DMS 273 (cell line): ENCODE results near the gene TNC.

Experiments used
- DNase-seq: peaks from one replicate; lab custom pipeline; 2025; ENCODE audit not compliant: unreplicated experiment; lab: John Stamatoyannopoulos, UW

Gene TNC

DNA sequence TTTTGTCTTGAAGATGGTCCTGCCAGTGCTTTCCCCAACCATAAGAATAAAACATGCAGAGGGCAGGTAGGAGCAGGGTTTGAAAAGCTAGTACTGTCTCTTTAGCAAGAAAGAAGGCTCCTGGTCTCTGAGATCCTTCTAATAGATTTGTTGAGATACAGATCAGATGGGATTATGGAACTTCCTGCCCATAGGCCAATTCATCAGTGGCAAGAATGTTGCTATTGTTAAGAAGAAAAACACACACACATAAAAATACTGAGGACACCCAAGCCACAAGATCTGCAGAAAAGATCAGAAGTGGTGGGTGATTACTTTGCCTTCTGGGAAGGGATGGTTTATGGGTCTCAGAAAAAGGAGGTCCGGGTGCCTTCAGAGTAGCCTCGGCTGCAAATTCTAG lies 59.8 kb downstream of the TNC start:
- DNase-seq: no peak

DNA sequence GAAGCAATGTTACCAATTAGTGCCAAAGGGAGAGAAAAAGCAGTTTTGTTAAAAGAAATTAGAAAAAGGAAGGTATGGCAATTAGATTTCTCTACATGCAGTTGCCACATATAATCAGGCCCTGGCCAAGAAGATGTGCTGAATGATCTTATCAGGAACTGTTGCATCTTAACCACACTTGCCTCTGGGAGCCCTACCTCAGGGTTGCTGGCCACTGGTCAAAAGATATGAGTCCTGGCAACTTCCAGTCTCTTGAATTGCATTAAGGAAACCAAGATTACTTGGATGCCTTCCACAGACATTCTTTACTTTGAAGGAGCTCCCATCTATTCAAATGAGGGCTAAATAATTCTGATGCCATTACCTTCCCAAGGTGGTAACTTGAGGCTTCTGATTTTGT lies 60.4 kb downstream of the TNC start:
- no peak for DNase-seq

DNA sequence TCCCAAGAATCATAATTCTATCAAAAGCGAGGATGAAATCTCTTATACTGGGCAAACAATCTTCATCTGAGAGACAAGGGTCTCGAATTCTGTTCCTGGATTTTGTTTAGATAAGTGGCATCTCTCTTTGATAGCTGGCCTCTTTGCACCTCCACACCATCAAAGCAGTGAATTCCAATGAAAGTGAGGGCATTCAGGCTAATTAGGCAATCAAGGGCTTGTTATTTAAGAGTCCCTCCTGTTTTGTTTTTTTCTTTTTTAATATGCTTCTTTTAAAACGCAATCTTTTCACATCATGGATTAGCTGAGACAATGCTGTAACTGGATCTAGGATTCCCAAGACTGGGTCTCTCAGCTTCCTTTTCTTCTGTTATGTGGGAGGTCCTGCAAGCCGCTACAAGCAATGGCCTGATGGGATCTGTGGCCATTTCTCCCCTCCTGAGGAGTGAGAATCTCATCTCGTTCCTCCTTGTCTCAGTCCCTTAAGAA lies 67.9 kb downstream of the TNC start:
- DNase-seq: no peak

DNA sequence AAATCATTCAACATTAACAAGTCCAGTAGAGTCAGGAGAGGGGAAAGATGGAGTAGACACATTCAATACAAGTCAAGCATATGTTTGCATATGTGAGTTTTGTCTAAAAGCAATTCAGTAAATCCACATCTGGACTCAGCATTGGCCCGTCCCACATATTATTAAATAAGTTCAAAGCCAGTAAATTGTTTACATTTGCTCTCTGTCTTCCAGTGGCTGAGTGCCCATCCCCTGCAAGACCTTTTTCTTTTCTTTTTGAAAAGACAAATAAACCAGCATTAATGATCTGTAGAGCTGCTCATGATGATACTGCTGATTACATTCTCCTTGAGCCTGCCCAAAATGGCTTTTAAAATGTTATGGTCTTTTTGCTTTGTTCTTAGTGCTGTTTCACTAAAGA lies 71.1 kb downstream of the TNC start:
- no peak for DNase-seq

DNA sequence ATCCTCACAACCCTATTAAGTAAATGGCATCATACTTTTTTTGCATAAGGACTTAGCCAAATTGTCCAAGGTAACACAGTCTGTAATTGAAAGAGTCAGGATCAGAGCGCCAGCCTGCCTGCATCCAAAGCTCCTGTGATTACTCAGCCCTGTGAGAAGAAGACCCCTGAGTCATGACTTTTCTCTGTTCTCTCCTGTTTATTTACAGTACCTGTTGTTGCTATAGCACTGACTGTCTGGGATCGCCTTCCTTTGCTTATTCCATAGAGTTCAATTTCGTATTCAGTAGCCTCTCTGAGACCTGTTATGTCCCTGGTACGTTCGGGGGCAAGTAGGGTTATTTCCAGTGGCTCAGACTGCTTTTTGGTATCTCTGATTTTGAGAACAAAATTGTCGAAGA lies 71.8 kb downstream of the TNC start:
- DNase-seq: no peak

DNA sequence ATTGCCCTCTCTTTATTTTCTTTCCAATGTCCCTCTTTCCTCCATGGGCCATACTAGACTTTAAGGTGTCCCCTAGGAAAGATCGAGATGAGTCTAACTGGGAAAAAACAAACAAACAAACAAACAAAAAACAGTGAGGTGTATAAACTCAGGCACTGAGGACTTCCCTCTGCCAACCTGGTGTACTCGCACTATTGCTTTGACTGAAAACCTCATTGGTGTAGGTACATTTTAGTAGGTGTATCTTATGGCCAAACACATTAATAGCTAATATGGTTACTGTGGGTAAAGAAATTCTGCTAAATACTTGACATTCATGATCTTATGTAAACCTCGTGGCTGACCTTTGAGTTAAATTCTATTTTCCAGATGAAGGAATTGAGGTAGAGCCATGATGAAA lies 74.3 kb downstream of the TNC start:
- DNase-seq: no peak

DNA sequence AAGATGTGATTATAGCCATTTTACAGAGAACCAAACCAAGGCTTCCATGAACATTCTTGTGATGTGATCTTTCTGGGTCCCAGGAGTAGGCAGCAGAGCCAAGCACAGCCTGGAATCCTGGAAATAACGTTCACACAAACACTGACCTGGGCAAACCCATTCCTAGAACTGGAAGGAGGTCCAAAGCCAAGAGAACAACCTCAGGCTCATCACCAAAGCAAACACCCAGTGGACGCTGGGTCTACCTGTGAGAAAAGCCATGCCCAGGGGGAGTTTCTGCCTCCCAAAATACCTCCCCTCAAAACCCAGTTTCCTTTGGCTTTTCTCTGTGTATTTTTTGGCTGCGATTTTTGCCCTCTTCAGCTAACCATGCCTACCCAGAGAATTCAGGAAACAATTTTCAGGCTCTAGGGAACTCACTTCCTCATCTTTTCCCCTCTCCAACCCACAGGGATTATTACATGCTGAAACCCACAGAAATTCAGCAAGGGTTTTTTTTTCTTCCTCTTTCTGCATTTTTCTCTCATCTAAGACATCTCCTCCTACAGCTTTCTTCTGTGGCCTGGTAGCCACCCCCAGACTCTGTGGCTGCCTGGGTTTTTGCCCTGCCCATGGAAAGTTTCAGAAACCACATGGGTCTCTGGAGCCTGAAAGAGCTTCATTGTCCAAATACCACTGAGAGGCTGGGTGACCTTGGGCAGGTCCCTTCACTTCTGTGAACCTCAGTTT lies 75.0 kb downstream of the TNC start:
- no peak for DNase-seq

DNA sequence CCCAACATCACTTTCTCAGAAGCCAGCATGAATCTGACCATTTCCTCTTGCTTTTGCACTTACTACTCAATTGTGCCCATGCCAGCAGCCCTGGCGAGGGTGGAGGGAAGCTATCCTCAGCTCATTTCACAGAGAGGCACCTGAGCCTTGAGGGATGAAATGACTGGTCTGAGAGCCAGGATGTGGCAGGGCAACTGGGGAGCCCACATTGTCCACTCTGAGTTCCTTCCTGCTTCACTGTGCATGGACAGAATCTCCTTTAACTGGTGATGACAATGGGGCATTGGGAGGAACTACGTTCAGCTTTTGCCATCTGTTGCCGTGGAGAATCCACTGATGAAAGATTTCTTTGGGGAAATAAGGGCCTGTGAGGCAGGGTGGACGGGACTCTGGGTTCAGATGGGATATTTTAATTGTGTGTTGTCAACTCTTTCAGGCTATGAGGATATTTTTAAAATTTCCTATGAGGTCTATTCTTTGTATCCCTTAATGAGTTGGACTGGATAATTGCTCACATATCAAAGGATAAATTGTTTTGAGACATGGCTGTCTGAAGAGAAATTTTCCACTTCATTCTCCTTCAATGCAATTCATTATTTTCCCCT lies 78.3 kb downstream of the TNC start:
- DNase-seq: no peak

DNA sequence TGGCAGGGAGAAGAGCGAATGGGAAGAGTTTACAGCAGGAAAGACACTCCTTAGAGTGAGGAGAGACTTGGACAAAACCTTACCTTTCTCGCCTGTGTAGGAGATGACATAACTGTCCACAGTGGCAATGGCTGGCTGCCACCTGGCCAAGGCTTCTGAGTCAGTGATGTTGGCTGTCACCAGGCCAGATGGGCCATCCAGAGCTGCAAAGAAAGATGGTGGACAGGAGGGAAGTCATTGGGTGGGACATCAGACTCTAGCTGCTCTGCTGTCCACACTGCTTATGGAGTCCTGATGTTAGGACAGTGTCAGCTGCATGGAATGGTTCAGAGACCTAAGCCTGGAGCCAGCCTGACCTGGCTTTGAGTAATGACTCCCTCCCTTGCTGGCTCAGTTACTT lies 79.8 kb downstream of the TNC start:
- no peak for DNase-seq

DNA sequence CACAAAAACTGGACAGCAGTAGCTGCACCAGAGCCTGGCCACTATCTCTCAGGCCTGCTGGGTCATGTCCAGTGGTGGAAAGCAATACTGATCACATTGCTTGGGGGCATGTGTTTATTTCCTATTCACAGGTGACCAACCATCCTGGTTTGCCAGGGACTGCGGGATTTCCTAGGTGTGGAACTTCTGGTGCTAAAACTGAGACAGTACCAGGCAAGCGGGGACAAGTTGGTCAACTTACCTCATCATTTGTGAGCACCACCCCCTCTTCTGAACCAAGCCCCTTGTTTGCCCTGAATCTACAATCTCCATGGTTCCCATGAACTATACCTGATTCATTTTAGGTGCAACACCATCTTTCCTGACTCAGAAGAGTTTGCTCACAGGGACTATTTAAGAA lies 81.3 kb downstream of the TNC start:
- no peak for DNase-seq

DNA sequence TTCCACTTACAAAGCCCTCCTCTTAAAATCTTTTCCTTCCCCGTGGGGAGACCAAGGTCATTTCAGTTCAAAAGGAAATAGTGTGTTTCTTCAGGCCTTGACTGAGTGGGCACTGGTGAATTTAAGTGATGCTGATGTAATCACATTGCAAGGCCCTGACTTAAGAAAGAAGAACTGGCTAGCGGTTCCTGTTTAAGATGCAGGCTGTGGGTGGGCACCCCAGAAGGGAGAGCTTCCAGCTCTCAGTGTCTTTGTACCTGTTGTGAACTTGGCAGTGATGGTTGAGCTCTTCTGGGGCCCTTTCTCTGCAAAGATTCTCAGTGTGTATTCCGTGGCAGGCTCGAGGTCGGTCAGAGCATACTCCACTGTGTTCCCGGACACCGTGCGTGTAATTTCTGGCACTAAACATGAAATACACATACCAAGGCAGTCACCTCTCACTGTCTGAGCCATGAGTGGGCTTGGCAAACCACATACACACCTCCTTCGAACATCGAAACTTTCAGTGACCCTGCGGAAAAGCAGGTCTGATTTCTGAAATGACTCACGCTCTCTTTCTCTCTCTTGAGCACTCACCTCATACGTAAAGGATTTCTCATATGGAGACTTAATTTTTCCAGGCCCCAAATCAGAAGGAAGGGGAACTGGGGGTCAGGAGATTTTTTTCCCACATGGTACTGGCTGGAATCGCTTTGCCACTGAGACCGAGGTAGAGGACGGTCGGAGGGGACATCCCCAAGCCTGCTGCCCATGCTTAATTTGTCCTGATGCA lies 81.9 kb downstream of the TNC start:
- DNase-seq: no peak

DNA sequence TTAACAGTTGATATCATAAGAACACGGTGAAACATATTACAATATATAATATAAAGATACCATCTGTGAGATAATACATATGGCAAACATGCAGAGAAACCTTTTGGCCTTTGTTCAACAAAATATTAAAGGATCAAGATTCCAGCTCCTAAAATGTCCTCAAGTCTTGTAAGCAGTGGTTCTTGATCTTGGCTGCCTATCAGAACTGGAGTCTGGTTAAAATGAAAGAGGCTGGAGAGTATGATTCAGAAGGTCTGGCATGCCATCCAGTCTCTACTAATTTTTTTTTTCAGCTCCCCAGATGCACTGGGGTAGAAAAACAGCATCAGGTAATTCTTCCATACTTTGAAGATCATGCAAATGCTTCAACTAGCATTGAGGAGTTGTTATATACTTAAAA lies 83.2 kb downstream of the TNC start:
- no peak for DNase-seq

DNA sequence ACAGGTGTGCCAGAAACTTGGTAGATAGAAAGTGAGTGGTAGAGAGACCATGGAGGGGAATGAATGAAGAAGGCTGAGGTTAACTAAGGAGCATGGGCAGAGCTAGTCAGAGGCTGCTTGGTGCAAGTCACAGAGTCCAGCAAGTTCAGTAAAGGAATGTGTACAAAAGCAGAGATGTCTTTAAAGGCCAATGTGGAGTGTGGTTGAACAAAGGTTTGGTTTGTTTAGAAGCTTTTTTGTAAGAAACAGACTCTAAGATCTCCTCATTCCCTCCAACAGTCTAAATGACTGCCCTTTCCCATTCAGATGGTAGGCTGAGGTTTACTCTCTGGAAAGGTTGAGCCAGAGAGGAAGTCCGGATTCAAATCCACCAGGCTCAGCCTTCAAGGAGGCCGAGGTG lies 84.2 kb downstream of the TNC start:
- no peak for DNase-seq

DNA sequence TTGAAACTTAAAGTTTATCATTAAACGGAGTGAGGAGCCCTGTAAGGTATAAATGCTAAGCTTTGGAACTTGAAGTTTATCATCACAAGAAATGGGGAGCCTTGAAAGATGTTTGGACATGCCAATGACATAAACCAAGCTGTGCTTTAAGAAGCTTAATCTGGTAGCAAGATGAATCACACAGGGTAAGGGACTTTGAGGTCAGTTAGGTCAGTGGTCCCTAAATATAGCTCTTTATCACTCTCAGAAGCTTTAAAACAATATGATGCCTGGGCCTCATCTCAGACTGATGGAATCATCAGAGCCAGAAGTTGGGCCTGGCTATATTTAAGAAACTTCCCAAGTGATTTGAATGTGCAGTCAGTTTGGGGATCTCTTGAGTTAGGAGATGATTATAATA lies 85.7 kb downstream of the TNC start:
- no peak for DNase-seq

DNA sequence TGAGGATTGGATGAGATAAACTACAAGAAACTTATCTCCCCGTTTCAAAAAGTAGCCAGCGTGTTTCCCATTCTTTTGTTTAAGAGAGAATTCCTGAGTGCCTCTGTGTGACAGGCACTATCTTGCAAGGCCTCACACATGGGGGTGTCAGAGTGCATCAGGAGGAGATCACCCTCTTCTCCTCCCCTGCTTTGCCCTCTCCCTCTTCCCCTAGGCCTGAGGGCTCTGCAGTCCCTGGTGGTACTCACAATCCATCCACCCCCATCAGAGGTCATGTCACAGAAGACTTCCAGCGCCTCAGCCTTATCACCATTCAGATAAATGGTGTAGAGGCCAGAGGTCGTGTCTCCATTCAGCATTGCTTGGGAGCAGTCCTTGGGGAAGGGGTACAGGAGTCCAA lies 88.0 kb downstream of the TNC start:
- DNase-seq: no peak

DNA sequence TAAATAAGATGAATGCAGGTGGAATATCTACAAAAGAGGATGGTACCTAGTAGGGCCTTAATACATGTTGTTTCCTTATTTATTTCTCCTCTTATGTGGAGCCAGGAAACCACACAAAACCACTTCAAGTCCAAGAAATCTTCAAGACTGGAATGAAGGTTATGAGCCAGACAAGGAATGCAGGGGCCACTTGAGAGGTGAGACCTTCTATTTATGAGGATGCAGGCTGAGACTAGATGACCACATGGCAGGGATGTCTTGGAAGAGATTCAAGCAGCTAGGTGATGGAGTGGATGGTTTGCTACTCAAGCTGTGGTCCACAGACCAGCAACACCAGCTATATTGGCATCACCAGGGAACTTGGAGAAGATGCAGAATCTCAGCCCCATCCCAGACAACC lies 92.2 kb downstream of the TNC start:
- DNase-seq: no peak

DNA sequence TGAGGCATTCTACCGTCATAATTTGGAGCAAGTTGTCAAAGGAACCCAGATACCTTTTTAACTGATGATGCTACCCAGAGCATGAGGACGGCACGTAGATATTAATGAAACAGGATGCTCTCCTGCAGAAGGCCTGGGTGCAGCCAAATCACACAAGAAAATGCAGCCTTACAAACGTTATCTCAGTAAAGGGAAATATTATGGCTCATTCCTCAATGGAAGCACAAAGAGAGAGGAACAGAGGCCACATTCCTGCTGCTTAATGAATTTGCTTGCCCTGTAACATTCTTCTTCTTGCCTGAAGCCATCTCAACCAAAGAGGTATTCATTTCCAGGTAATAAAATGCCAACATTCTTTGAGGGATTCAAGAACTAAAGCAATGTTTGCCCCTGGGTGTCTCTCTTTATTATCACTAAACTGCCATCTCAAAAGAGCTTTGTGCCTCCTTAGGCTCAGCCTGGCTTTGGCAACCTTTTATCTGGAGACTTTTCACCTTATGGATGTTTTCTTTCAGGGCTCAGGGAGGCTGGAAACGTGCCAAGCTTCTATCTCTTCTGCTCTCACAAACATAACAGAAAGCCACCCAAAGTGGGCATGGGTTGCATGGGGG lies 92.9 kb downstream of the TNC start:
- no peak for DNase-seq

DNA sequence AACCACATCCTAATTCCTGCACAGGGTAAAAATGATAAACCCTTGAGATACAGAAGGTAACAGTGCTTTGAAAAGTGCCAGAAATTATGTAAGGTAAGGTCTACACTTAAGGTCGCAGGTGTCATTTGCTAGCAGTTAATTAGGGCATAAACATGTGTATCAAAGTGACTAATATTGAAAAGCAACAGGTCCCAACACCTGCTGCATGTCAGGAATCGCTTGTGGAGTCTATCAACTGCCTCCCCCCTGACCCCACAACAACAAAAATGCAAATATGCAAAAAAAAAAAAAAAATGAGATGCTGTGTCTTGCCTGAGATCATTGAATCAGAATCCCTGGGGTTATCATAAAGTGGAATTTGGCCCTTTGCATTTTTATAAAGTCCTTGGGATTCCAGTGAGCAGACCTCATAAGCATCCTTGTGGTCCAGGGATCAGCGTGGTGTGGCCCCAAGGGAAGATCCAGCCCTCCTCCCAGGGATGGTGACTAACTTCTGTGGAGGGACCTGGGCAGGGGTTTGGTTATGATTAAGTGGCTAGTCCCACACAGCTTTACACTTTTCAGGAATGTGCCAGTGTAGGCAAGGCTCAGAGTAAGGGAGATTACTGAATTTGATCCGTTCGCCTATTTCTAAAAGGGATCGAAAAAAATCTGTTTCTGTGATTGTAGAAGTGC lies 95.1 kb downstream of the TNC start:
- no peak for DNase-seq

DNA sequence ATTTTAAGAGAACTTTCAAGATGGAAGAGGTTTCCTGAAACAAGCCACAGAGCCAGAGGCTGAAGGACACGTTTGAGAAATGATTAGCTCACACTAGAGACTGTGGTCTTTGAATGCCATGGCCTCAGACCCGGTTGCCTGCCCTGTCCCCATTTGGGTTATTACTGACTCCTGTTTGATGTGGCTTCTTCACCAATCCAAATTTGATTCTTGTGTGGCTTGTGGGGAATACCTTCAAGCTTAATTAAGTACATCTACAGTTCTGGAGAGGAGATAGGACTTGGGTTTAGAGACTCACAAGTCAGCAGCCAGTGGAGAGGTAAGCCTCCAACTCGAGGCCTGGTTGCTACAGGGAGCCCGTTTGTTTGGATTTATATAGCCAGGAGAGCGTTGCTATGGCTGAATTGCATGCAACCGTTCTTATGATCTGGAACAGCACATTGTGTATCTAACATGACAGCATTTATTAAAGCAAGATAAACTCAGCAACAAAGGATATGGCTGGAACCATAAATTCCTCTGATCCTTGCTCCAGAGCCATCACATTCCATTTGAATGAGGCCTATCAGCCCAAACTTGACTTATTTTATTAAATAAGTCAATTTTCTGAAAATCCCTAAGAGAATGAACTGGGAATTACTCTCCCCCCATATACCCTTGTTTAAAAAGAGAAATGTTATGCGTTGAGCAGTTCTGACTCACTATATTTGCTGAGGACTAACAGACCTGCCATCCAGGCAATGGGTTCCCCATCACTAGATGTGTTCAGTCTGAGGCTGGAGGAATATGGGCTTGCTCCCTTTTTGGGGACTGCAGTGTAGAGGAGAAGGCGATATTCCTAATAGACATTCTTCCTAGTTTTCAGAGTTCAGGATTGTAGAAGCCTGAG lies 99.2 kb downstream of the TNC start:
- no peak for DNase-seq

DNA sequence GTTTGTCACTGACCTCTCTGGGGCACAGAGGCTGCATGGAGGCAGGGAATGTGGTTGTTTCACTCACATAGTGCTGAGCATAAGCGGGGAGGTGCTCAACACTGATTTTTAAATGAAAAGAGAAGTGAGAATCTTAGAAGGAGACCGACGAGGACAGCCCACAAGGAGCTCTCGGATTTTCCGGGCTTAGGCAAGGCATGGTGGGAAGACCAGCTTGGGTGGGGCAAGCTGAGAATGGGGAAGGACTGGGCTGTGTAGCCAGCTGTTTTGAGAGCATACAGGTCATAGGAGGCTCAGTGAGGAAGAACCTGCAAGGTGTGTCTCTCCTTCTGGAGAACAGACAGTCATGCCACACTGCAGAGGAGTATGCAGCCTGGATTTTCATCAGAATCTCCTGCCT lies 101.6 kb downstream of the TNC start:
- DNase-seq: no peak
